Thyroid gland (tissue), 4 donors: ENCODE data around the gene POLR2L. TPM values are rescaled to one million over a fixed set of nuclear protein-coding genes. Genes with fewer than 3 reads are reported as not detected.

Experiments
- DNase-seq, 2 donors: peaks; one replicate each; pipeline ENCODE4 v3.0.0-alpha.2; 2019
- H3K27ac ChIP-seq, 3 donors: fragments of 200-600 bp; sonication (generic); 1 replicate in 2 of 3; 2 replicates in 1 of 3; pipeline ENCODE4 v1.5.1; 2016 to 2019; ENCODE audit warnings: mild to moderate bottlenecking in 1 of 3, moderate library complexity in 1 of 3
- H3K27me3 ChIP-seq: fragments of 200-600 bp; sonication (generic); one replicate; pipeline ENCODE4 v1.5.1; 2019
- H3K36me3 ChIP-seq, 2 donors: fragments of 200-600 bp; sonication (generic); one replicate each; pipeline ENCODE4 v1.5.1; 2016 to 2019
- H3K4me1 ChIP-seq, 2 donors: fragments of 200-600 bp; sonication (generic); one replicate each; pipeline ENCODE4 v1.5.1; 2017 to 2019
- H3K4me3 ChIP-seq, 3 donors: fragments of 200-600 bp; sonication (generic); replicated peaks in 1 of 3; 1 replicate in 2 of 3; 2 replicates in 1 of 3; pipeline ENCODE4 v1.5.1; 2016; ENCODE audit warnings: mild to moderate bottlenecking in 1 of 3
- H3K9me3 ChIP-seq: fragments of 200-600 bp; sonication (generic); one replicate; pipeline ENCODE4 v1.5.1; 2017
- POLR2A ChIP-seq, 2 donors: fragments of 450-650 bp; IDR thresholded peaks; one replicate each; pipeline ENCODE4 v1.6.1; 2017; ENCODE audit warnings: antibody characterized with exemption in 2 of 2, mild to moderate bottlenecking in 2 of 2, moderate library complexity in 1 of 2
- WGBS, 2 donors: methylation state at CpG; one replicate each; pipeline ENCODE4 v1.1.5; 2017; 5-methylcytosine and 5-hydroxymethylcytosine counted together
- intact Hi-C: fragments of 100-400 bp; cut with DNase I; formaldehyde crosslinking; loops from one replicate; pipeline ENCODE4 v1.15.1; 2023
- total RNA-seq, 4 donors: library from RNA; depleted of rRNA; stranded (reverse); fragments of >200 nt; gene quantifications; one replicate each; pipeline ENCODE4 v1.2.3, GENCODE V29; 2016
- TF ChIP-seq, protein P1 (sequence below), 6 experiments: fragments of 200-600 bp in 3 of 6; fragments of 450-650 bp in 3 of 6; sonication (generic) in 3 of 6; IDR thresholded peaks; one replicate each; pipeline ENCODE4 v1.5.1; 2016 to 2019; ENCODE audit warnings: antibody characterized with exemption in 6 of 6, mild to moderate bottlenecking in 2 of 6, inconsistent platforms in 1 of 6, moderate library complexity in 1 of 6

POLR2L gene
- total RNA-seq, result 10 to 100 TPM; 17.9 to 89.2 (median 52.4) TPM

DNA sequence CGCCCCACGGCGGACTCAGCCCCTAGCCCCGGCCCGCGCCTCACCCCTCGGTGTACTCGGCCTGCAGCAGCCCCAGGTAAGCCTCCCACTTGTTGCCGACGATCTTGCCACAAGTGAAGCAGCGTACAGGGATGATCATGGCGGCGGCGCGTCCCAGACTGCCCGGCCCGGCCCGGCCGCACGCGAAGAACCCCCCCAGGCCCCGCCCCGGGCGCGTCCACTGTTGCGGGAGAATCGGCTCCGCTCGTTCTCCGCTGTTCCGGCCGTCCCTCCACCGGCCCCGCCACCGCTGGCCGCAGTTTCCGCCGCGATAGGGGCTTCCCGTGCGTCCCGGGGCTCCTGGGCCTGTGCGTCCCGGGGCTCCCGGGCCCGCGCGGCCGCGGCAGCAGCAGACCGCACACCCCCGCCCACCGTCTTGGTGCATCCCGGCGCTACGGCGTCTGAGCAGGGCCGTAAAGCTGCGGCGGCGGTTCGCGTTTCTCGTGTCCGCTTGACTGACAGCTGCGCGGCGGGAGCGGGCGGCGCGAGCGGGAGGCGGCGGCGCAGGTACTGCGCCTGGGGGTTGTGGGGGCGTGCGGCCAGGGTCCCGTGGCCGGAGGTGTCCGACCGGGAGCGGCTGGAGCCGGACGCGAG lies at the start of gene POLR2L, which contains the start of gene TSPAN4:
TSS of gene POLR2L (minus strand) at position 160 of the 633 bp plus-strand sequence. CDS start at position 139, 21 bp downstream.
TSS of gene TSPAN4 (plus strand) at position 483 of the 633 bp plus-strand sequence. CDS start 7,453 bp downstream, outside the sequence.
- H3K36me3 ChIP-seq, result peaks cover 20 to 26% of the 10 kb centered on the region in 2 donors
- DNase-seq, result peak; percentile 90 to 92
- 0 to 4% methylated on average over 5 to 7 of the region's 87 CpGs for WGBS, 2 donors
- H3K4me3 ChIP-seq, result peak within 1 kb of the TSS; percentile 54 to 97 (median 96)
- peak within 1 kb of the TSS; percentile 91 to 99 (median 99) for H3K27ac ChIP-seq
- TF ChIP-seq POLR2A (IDR thresholded peaks at IDR 0.05), result peak; percentile 32 to 96
- TF ChIP-seq, protein P1, sequence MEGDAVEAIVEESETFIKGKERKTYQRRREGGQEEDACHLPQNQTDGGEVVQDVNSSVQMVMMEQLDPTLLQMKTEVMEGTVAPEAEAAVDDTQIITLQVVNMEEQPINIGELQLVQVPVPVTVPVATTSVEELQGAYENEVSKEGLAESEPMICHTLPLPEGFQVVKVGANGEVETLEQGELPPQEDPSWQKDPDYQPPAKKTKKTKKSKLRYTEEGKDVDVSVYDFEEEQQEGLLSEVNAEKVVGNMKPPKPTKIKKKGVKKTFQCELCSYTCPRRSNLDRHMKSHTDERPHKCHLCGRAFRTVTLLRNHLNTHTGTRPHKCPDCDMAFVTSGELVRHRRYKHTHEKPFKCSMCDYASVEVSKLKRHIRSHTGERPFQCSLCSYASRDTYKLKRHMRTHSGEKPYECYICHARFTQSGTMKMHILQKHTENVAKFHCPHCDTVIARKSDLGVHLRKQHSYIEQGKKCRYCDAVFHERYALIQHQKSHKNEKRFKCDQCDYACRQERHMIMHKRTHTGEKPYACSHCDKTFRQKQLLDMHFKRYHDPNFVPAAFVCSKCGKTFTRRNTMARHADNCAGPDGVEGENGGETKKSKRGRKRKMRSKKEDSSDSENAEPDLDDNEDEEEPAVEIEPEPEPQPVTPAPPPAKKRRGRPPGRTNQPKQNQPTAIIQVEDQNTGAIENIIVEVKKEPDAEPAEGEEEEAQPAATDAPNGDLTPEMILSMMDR (IDR thresholded peaks at IDR 0.05), result peak in 2 of 6 experiments; percentile 10 to 45
- no peaks in the 10 kb centered on the region for H3K27me3 ChIP-seq
- peaks cover 34 to 36% of the 10 kb centered on the region in 2 donors for H3K4me1 ChIP-seq
- intact Hi-C loops, result no loop called here
- H3K9me3 ChIP-seq, result no peaks in the 10 kb centered on the region

DNA sequence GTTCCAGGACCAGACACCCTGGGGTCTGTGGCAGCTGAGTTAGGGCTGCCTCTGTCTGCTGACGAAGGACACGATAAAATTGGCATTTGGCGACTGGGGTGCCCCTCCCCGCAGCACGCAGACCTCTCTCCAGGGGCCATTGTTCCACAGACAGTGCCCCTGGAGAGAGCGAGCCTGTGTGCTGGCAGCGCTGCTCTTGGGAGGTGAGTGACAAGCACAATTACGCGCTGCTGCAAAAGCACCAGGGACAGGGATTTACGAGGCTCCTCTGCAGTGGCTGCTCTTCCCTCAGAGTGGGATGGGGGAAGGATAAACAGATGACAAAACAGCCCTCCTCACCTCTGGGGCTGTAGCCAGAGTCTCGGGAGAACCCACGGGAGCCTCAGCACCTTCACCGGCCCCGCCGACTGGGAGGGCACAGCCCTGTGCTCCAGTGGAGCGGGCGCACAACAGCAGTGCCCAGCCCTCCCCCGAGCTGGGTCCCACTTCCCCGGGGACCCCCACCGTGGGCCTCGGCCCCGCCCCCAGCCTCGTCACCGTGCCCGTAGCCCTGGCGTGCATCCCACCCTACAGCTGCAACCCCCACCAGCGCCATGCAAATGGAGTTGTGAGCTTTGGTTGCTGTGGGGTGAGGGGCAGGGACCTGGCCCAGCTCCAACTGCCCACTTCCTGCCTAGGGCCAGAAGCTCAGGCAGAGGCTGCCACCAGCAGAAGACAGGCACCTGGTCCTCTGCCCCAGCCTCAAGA lies 48.6 kb upstream of the POLR2L start:
- no peak for DNase-seq
- no peak for TF ChIP-seq POLR2A (IDR thresholded peaks at IDR 0.05)
- TF ChIP-seq, protein P1 (IDR thresholded peaks at IDR 0.05), result no peak
- Histone ChIP-seq H3K4me3 (no peak overlapping the region), H3K4me1 (no peaks in the 10 kb centered on the region), H3K36me3 (no peaks in the 10 kb centered on the region), H3K27me3 (no peaks in the 10 kb centered on the region), H3K9me3 (no peaks in the 10 kb centered on the region), H3K27ac (no peak overlapping the region)
- 79 to 87% methylated on average over 13 to 17 of the region's 27 CpGs for WGBS, 2 donors
- intact Hi-C loops, result no loop called here

DNA sequence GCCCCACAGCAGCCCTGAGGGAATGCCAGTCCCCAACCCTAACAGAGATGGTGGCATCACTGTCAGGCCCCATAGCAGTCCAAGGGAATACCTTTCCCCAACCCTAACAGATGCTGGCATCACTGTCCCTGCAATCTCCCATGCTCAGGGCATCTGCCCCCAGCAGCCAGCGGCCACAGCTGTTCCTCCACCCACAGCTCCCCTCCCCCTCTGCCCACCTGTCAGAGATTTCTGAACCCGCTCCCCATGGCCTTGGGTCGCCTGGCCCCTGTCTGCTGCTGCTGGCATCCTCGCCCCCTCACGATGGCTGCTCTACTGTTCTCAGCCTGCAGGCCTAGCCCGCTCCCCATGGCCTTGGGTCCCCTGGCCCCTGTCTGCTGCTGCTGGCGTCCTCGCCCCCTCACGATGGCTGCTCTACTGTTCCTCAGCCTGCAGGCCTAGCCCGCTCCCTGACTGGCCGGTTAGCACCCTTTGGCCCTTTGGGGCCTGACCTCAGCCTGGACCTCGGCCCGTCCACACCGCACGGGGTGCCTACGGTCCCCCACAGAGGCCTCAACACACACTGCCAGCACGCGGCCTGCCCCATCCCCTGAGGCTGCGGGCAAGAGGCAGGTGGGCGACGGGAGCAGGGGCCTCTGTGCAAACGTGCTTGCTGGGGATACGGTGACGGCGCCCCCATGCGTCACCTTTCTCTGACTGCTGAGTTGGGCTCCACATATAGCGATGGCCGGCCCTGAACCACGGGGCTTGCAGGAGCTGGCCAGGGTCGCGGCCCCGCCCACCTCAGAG lies 47.6 kb upstream of the POLR2L start:
- H3K27ac ChIP-seq, result no peak overlapping the region
- no peak overlapping the region for H3K4me3 ChIP-seq
- DNase-seq, result no peak
- H3K36me3 ChIP-seq, result no peaks in the 10 kb centered on the region
- TF ChIP-seq, protein P1 (IDR thresholded peaks at IDR 0.05), result no peak
- TF ChIP-seq POLR2A (IDR thresholded peaks at IDR 0.05), result no peak
- no peaks in the 10 kb centered on the region for H3K27me3 ChIP-seq
- no peaks in the 10 kb centered on the region for H3K4me1 ChIP-seq
- no peaks in the 10 kb centered on the region for H3K9me3 ChIP-seq
- 91 to 98% methylated on average over 11 to 32 of the region's 32 CpGs for WGBS, 2 donors
- intact Hi-C loops, result no loop called here

DNA sequence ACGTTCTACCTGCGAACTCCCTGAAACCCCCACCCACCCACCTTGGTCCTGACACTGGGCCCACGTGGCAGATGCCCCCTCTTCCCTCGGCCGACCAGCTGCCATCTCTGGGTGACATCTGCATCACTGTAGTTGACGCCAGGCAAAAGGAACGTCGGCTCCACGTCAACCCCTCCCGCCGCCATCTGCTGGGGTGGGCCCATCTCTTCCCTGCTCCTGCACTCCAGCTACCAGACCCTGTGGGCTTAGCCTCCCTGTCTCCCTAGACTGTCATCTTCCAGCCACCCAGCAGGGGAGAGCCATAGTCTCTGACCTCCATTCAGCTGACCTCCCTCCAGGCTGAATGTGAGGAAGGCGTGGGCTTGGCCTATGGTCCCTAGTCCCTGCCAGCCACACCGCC lies 46.9 kb upstream of the POLR2L start:
- H3K9me3 ChIP-seq, result no peaks in the 10 kb centered on the region

More for the DNA sequence above, 46.9 kb upstream of the POLR2L start:
- Histone ChIP-seq H3K4me3 (no peak overlapping the region), H3K27ac (no peak overlapping the region), H3K36me3 (no peaks in the 10 kb centered on the region), H3K27me3 (no peaks in the 10 kb centered on the region), H3K4me1 (no peaks in the 10 kb centered on the region)
- TF ChIP-seq, protein P1 (IDR thresholded peaks at IDR 0.05), result no peak
- no peak for TF ChIP-seq POLR2A (IDR thresholded peaks at IDR 0.05)
- 93 to 94% methylated on average over 13 of the region's 13 CpGs for WGBS, 2 donors
- intact Hi-C loops, result no loop called here
- no peak for DNase-seq
